ENCODE data around the gene ALOX15.

- TF ChIP-seq CTCF (IDR thresholded peaks at IDR 0.05; ENCODE audit: low read depth, low read length, poor library complexity, severe bottlenecking) (no peak), EZH2phosphoT487 (IDR thresholded peaks at IDR 0.05; ENCODE audit: borderline replicate concordance, low read length) (no peak)
These were observed 53.7 kb downstream of the ALOX15 start for GRCh38 chr17:4587803-4588202.
